ENCODE measurements around the gene TMTC2.
"Not testable (repeated sequence)": the region's sequence is repeated elsewhere in the genome, so short reads cannot be mapped to it uniquely, and the experiment has no call there.

TMTC2 gene

GRCh38 chr12:82845076-82845475, 158.4 kb downstream of the TMTC2 start:
- DNase-seq (ENCODE audit: low read depth): not testable (repeated sequence)

DNA sequence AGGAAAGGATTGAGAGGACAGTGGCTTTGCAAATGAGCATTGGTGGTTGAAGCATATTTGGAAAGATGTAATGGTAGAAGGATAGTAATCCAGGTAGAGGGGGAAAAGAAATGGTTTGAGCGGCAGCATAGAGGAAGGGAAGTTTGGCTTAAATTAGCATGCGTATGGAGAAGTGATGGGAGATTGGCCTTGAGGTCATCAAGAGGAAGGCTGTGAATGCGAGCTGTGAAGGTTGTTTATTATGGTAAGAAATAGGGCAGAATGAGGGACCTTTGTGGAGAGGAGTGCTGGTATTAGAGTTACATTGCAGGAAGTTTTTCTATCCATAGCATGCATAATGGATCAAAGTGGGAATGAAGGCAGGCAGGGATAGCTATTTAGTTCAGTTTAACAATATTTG, 162.1 kb downstream of the TMTC2 start:
- DNase-seq (ENCODE audit: low read depth): no peak

DNA sequence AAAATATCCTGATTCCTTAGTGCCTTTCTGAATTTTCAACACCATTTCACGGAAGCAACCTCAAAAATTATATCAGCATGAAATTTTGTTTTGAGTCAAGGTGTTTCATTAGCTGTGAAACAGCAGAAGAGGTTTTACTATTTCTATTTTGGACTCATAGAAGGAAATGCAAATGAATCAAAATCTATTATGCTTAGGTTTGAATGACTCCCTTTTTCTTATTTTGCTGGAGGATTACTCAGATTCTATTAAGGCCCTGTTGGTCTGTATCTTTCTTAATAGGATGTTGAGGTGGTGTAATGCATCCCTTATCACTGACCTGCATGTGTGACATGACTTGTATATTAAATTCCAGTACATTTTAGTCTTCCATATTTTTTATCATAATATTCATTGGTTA, 165.8 kb downstream of the TMTC2 start:
- no peak for DNase-seq (ENCODE audit: low read depth)

GRCh38 chr12:82855872-82856271, 169.2 kb downstream of the TMTC2 start:
- no peak for DNase-seq (ENCODE audit: low read depth)

DNA sequence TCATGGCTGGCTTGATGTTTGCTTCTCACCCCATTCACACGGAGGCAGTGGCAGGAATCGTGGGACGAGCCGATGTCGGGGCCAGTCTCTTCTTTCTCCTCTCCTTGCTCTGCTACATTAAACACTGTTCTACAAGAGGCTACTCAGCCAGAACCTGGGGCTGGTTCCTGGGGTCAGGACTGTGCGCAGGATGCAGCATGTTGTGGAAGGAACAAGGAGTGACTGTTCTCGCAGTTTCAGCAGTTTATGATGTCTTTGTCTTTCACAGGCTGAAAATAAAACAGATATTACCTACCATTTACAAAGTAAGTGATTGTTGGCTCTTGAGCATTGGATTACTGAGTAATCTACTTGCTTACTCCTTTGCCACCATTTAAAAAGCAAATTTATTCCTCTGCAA, 170.6 kb downstream of the TMTC2 start:
- DNase-seq (ENCODE audit: low read depth): no peak

DNA sequence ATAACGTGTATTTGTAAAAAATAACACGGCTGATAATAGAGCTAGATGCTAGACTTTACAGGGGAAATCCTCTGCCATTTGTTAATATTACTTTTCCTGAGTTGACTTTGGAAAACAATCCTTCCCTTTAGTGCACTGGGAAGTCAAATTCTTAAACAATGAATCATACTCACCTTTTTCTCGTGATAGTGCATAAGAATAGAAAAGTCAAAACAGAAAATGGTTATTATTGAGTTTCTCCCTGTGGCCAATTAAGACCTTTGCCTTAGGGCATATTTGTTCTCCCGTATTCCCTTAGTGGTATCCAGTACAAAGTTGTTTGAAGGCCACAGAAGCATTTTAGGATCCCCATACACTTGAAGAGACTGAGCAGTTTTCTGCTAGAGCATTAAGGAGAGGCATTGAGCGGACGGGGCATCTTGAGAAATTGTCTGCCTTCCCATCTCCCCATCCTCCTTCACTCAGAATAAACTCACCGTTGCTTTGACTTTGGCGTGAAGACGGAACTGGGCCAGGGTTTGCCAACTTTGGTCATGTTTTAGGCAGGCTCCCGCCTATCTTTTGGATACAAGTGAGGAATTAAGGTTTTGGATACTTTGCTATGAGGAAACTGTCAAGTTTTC, 171.3 kb downstream of the TMTC2 start:
- no peak for DNase-seq (ENCODE audit: low read depth)

- no peak for DNase-seq (ENCODE audit: low read depth)
These were observed 171.8 kb downstream of the TMTC2 start for GRCh38 chr12:82858534-82858917.

- DNase-seq (ENCODE audit: low read depth): no peak
These were observed 175.5 kb downstream of the TMTC2 start for GRCh38 chr12:82862069-82862841.

GRCh38 chr12:82862876-82863649, 176.4 kb downstream of the TMTC2 start:
- DNase-seq (ENCODE audit: low read depth): no peak

GRCh38 chr12:82866227-82866775, 179.6 kb downstream of the TMTC2 start:
- no peak for DNase-seq (ENCODE audit: low read depth)

GRCh38 chr12:82866946-82867345, 180.2 kb downstream of the TMTC2 start:
- no peak for DNase-seq (ENCODE audit: low read depth)

DNA sequence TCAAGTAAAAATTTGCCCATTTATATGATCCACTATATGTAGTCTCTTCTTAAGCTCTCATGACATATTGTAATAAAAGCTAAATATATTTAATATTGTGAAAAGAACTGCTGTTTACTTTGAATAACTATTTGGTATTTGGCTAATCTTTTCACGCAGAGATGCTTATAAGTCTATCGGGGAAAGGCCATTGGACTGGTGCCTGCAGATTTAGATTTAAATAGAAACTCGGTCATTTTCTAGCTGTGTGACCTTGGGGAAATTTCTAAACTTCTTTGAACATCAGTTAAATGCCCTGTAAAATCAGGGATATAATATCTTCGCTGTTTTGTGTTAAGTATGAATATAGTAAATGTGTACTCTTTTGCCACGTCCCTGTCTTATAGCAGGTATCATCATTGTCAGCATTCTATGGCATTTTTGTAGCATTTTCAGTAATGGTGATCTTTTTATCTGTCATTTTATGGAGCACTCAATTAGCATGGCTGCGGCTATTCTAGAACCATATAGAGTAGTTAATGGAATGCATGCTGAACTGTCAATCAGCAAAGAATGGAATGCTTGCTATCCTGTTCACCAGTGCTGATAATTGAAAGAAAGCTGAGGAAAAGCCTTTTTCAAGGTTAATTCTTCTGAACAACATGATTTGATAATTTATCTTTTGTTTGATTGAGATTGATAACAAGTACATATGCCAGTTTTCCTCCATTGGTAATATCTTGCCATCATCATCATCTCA, 181.2 kb downstream of the TMTC2 start:
- DNase-seq (ENCODE audit: low read depth): no peak

DNA sequence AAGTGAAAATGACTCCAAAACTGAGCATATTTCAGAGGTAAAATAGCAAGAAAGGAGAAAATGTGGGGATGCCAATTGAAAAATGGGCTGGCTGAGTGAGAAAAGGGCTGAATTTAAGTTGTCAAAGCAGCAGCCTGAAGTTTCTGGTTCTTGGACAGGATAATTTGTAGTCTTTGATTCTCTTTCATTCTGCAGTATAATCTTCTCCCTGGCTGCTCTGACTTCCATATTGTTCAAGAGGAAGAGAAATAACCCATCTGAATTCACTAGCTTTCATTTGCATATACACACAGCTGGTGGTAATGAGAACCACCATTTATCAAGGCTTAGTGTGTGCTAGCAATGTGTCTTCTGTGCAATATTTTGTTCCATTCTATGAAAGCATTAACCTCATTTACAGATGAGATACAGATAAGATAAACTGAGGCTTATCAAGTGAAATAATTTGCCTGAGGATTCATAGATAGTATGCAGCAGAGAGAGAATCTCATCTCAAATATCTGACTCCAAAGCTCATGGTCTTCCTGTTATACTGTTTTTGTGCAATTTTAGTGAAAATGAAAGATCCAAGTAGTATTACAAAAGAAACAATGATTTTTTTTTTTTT, 184.2 kb downstream of the TMTC2 start:
- no peak for DNase-seq (ENCODE audit: low read depth)

- no peak for DNase-seq (ENCODE audit: low read depth)
These were observed 185.4 kb downstream of the TMTC2 start for GRCh38 chr12:82872088-82872487.

DNA sequence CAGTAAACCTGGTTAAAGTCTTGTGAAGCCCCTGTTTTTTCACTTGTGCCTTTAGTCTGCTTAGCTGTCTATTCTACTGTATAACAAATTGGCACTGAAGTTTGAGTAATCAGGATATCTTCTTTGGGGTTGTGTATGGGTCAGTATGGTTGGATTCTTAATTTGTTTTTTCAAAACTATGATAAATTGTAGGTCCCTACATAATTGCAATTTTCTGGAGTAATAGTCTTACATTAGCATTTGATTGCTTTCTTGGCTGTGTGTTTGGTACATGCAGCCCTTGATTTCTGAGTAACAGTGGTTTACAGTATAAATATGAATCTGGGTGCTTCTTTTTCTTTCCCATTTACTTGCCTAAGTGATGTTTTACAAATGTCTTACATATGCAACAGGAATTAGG, 186.6 kb downstream of the TMTC2 start:
- no peak for DNase-seq (ENCODE audit: low read depth)

- DNase-seq (ENCODE audit: low read depth): no peak
These were observed 187.2 kb downstream of the TMTC2 start for GRCh38 chr12:82873951-82874350.

GRCh38 chr12:82874945-82875344, 188.2 kb downstream of the TMTC2 start:
- DNase-seq (ENCODE audit: low read depth): no peak

GRCh38 chr12:82876075-82876474, 189.4 kb downstream of the TMTC2 start:
- no peak for DNase-seq (ENCODE audit: low read depth)

- no peak for DNase-seq (ENCODE audit: low read depth)
These were observed 191.3 kb downstream of the TMTC2 start for GRCh38 chr12:82877963-82878362.

- DNase-seq (ENCODE audit: low read depth): no peak
These were observed 193.8 kb downstream of the TMTC2 start for GRCh38 chr12:82880442-82880901.
